ACHN (cell line): ENCODE results near the gene HEBP2.
A peak's percentile ranks its signal among the peaks of the same experiment; 100 is the strongest.
"Not testable (repeated sequence)": the region's sequence is repeated elsewhere in the genome, so short reads cannot be mapped to it uniquely, and the experiment has no call there.

ENCODE experiments used
- DNase-seq: peaks from one replicate; pipeline ENCODE4 v3.0.0-alpha.2; 2015
- in situ Hi-C: cut with HindIII; loops from 2 replicates; pipeline ENCODE4 v1.10.0; 2017; ENCODE audit warnings: low sequenced_read_pairs, low pct_ligation_motif_present, low pct_unique_long_range_greater_than_20kb

The HEBP2 gene

GRCh38 chr6:138418118-138418742 lies 14.2 kb downstream of the HEBP2 start:
- in situ Hi-C loops, result no loop called here
- no peak for DNase-seq

- no peak for DNase-seq
- in situ Hi-C loops, result no loop called here
These were observed 15.7 kb downstream of the HEBP2 start for GRCh38 chr6:138419766-138420165.

DNA sequence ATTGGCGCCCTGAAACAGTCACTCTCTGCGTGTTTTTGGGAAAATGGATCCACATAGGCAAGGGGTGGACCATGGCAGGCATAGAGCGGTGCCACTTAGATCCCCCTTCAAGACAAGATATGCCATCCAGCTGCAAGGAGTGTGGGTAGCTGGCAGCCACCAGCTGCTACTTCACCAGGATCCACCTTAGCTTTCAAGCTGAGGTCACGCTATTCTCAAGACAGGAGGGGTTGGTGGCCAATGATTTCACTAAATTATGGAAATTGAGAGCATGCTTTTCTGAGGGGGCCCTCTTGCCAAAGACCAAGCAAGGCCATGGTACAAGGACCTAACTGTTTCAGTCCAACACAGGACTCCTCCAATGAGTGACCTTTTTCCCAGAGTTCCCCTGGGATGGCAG lies 16.3 kb downstream of the HEBP2 start:
- DNase-seq, result no peak
- in situ Hi-C loops, result no loop called here

DNA sequence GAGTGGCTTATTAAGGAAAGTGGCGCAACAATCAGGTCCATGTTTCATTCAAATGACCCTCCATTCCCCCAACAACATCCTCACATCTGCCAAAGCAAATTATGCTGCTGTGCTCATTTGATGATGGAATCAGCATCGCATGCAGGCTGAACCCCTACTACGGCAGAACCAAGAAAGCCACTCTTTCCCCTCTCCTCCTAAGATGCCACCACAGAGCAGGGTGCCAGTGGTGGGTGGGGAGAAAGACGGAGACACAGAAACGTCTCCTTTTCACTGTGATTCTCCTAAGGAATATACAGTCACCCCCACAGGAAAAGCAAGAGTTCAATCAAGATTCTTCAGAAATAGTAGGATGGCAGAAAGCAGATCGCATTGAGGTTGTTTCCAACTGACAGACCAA lies 17.1 kb downstream of the HEBP2 start:
- in situ Hi-C loops, result no loop called here
- no peak for DNase-seq

DNA sequence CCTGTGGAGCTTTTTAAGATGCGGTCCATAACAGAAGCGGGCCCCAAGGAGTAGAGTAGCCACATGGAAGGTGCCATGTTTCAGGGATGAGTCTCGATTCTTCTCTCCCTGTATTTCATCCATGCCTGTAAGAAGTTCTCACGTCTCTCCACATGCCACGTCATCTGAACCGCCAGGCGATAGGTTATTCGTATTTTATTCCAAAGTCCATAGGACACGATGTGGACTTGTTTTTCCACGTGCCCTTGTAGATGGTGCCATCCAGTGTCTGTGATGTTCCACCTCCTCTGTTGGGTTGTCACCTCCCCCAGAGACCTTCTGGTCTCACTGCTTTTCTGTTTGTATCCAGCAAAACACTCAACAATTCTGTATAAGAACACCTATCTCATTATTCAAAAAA lies 17.6 kb downstream of the HEBP2 start:
- no peak for DNase-seq
- in situ Hi-C loops, result no loop called here

DNA sequence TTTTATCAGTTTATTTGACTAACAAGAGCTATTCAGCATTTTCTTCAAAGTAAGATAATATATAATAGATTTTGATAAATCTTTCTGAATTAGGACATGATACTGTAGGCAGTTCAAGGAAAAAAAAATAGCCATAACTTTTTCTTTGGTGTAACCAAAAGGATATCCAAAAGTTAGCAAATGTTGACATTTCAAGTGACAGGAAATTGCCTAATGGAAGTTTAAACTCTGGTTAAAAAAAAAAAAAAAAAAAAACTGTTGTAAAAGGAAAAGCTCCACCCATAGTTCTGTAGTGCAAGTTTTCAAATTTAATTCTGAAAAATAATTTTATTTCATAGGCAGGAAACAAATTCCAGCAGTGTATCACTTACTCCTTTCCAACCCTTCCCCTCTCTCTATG lies 18.8 kb downstream of the HEBP2 start:
- no peak for DNase-seq
- in situ Hi-C loops, result no loop called here

GRCh38 chr6:138424004-138424904 lies 20.2 kb downstream of the HEBP2 start:
- no peak for DNase-seq
- in situ Hi-C loops, result no loop called here

- DNase-seq, in situ Hi-C loops: not testable (repeated sequence)
These were observed 21.2 kb downstream of the HEBP2 start for GRCh38 chr6:138425256-138425655.

DNA sequence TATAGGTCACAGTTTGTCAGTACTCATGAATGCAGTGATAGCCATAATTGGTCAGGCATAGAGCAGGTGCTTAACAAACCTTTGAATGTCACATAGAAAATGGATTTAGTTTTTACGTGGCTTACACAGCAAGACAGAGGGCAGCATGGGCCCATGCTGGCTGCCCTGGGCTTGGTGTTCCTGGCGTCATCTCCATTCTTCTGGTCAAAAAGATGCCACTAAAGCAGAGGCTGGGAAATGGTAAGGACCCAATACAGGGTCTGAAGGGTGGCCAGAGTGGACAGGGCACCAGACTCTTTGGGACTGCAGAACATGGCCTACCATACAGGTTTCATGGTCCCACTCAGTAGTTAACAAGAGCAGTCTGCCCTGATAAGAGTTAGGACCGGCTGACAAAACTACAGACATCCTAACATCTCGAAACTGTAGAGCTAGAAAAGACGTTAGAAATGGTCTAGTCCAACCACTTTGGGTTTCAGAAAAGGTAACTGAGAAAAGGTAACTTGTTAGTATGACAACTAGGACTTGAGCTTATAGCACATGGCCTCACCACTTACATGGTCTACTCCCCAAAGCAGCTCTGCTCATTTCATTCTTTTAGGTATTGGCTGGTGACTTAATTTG lies 22.6 kb downstream of the HEBP2 start:
- in situ Hi-C loops, result no loop called here
- no peak for DNase-seq

- DNase-seq, result no peak
- in situ Hi-C loops, result no loop called here
These were observed 23.7 kb downstream of the HEBP2 start for GRCh38 chr6:138427701-138428100.

DNA sequence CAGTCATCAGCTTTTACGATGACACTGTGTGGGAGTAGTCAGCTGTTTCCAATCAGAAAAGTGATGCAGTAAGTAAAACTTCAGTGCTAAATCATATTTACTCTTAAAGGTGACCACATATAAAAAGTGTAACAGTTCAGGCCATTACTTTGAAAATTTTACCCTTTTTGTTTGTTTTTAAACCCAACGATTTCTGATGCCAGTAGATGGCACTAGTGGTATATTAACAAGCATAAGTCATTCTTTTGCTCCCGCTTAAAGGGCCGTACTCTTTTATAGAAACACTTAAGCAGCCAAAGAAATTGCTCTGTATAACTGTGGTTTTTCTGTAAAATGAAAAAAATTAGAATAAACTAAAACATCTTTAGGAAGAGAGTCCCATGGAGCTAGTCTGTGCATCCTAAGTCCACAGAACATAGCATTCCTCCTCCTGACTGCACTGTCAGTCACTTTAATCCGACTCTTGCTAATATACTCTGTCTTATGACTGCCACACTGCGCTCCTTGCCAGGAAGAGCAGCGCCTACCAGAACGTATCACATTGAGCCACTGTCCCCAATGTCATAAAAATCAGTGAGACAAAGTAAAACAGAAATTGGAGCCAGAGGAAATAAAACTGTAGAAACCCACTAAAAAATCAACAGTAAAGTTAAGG lies 25.0 kb downstream of the HEBP2 start:
- peak; percentile 52 for DNase-seq
- in situ Hi-C loops, result no loop called here

DNA sequence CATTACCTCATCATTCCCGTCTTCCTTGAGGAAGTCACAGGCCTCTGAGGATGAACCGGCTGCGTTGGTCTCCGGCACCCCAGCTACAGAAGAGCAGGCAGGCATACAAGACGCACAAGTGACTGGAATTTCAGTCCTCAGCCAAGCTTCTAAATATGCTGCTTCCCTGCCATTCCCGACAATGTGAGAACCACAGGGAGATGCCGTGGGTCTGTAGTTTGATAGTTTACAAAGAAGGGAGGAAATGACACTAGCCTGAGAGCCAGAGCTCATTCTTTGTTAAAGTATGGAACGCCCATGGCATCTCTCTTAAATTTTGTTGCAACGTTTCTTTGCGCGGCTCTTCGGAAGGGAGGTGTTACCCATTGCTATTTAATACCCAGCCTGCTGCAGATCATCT lies 25.7 kb downstream of the HEBP2 start:
- in situ Hi-C loops, result no loop called here
- DNase-seq, result no peak

DNA sequence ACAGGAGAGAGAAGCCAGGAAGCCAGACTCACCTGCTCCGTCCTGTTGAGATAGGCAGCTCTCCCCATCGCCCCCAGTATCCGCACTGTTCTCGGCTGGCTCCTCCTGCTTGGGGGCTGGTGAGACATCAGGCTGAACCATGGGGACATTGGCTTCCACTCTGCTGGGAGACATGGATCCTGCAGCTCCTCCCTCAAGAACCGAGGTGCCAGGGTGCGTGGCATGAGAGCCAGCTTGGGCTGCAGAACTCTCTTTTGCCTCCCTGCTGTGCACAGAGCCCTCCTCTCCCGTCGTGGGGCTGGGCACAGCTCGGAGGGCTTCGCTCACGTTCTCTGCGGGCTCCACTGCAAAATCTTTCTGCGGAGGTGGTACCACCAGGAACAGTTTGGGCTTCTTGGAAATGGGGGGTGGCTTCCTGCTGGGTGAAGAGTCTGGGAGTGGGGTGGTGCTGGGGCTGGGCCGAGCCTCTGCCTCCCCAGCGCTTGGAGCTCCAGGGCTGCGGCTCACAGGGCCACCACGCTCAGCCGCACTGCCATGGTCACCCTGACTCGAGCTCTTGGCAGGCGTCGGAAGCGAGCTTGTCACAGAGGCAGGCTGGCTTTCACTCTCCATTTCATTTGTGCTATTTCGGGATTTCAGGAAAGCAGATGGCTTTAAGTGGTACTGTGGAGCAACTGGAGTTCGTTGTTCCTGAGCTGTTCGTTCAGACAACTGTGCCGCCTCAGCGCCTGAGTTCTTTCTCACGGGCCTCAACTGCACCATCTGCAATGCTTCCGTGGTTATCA lies 26.5 kb downstream of the HEBP2 start:
- in situ Hi-C loops, result no loop called here
- DNase-seq, result no peak

- DNase-seq, result no peak
- in situ Hi-C loops, result no loop called here
These were observed 27.4 kb downstream of the HEBP2 start for GRCh38 chr6:138431256-138432062.

DNA sequence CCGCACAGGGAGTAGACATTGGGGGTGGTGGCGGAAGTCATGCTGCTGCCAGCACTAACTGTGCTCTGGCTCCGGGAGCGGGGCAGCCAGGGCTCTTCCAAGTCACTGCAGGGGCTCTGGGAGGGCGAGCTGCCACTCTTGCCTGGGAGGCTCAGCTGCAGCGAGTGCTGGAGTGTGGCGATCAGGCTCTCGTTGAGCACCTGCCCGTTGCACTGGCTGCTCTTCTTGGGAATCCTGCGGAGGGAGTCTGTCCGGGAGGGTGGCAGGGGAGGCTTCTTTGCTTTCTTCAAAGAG lies 28.0 kb downstream of the HEBP2 start:
- in situ Hi-C loops, result no loop called here
- no peak for DNase-seq

- DNase-seq, result no peak
- in situ Hi-C loops, result no loop called here
These were observed 30.1 kb downstream of the HEBP2 start for GRCh38 chr6:138434096-138434495.

GRCh38 chr6:138434925-138435324 lies 30.9 kb downstream of the HEBP2 start:
- DNase-seq, result no peak
- in situ Hi-C loops, result no loop called here

- no peak for DNase-seq
- in situ Hi-C loops, result no loop called here
These were observed 35.5 kb downstream of the HEBP2 start for GRCh38 chr6:138439546-138439945.
